NCI-H2227 (cell line): ENCODE data around the gene ALCAM.

Experiments
- DNase-seq: peaks from one replicate; lab custom pipeline; 2025; ENCODE audit not compliant: unreplicated experiment; lab: John Stamatoyannopoulos, UW

ALCAM gene

DNA sequence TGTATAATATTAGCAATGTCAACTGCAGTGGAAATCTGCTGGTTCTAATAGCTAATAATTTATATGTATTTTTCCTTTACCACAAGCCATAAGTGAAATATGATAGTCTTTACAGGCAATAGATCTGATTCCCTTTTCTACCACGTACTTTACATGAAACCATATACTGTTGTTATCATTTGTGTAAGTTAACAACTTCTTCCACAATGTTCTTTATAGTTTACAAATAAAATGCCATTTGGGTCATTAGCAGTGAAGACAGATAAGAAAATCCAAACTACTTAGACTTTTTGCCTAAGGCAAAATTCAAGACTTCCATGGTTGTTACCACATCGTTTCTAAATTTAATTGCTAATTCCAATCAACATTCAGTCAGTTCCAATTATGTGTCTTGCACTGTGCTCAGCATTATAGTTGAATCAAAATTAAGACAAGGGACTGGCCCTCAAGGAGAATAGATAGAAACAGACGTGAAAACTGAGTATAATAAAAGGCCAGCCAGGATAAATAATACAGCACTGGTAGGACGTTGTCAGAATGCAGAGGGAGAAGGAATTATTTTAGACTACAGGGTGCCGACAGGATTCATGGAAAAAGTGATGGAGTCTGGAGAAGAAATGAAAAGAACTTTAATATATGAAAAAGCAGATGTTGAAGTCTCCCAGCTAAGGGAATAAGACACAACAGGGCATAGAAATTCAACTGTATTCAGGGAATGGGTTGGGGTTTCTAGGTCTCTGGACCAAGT is 249.8 kb downstream of the ALCAM start:
- no peak for DNase-seq

DNA sequence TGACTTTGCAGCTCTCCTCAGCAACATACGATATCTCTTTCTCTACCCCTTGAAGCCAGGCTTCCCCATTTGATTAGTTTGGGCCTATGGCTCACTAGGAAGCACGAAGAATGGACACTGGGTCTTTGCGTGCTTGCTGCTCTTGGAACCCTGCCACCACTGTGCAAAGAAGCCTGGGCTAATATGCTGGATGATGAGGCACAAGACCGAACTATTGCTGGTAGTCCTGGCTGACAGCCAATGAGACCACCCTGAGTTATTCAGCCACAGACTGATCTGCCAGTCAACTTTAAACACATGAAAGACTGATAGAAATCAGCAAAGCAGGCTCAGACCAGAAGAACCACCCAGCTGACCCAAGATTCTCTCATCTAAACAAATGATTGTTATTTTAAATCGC is 251.8 kb downstream of the ALCAM start:
- no peak for DNase-seq

GRCh38 chr3:105619651-105620050 is 252.9 kb downstream of the ALCAM start:
- DNase-seq: no peak

GRCh38 chr3:105620236-105620635 is 253.5 kb downstream of the ALCAM start:
- no peak for DNase-seq

DNA sequence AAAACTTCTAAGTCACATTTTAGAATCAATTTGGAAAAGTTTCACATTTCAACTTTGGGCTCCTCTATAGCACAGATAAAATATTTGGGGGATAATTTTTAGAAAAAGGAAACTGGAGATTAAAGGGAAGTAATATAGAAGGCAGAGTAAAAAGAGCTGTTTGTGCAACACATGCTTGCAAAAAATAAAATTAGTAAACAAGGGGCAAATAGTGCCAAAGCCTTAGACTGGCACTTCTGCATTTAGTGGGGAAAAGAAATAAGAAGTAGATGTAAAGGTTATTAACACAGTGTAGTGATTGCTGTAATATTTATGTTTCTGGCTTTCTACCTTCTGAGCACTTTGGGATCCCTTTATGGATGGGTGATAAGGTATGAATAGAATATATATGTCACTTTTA is 255.5 kb downstream of the ALCAM start:
- no peak for DNase-seq
